Smooth muscle cell (in vitro differentiated cells): ENCODE results near the gene MLF2. TPM values are rescaled to one million over a fixed set of nuclear protein-coding genes. Genes with fewer than 3 reads are reported as not detected.

ENCODE experiments used
- DNase-seq: peaks from one replicate; lab custom pipeline; 2025; ENCODE audit not compliant: unreplicated experiment; lab: John Stamatoyannopoulos, UW
- H2AFZ ChIP-seq: fragments of 200-600 bp; sonication (generic); 2 replicates; pipeline ENCODE4 v1.6.0; 2016; ENCODE audit warnings: antibody characterized with exemption, low read depth, mild to moderate bottlenecking
- H3F3A ChIP-seq: fragments of 200-600 bp; sonication (generic); 2 replicates; pipeline ENCODE4 v1.6.0; 2017; ENCODE audit warnings: antibody characterized with exemption, low read depth
- H3K27ac ChIP-seq: fragments of 200-600 bp; sonication (generic); 2 replicates; pipeline ENCODE4 v1.5.1; 2016; ENCODE audit warnings: low read depth, mild to moderate bottlenecking
- H3K27me3 ChIP-seq: fragments of 200-600 bp; sonication (generic); 2 replicates; pipeline ENCODE4 v1.6.1; 2016; ENCODE audit warnings: low read depth, mild to moderate bottlenecking
- H3K36me3 ChIP-seq: fragments of 200-600 bp; sonication (generic); 2 replicates; pipeline ENCODE4 v1.5.1; 2016; ENCODE audit warnings: low read depth
- H3K4me1 ChIP-seq: fragments of 200-600 bp; sonication (generic); 2 replicates; pipeline ENCODE4 v1.5.1; 2016; ENCODE audit warnings: low read depth
- H3K4me2 ChIP-seq: fragments of 200-600 bp; sonication (generic); 2 replicates; pipeline ENCODE4 v1.6.0; 2016; ENCODE audit warnings: mild to moderate bottlenecking
- H3K4me3 ChIP-seq: fragments of 200-600 bp; sonication (generic); 2 replicates; pipeline ENCODE4 v1.5.1; 2016; ENCODE audit warnings: mild to moderate bottlenecking
- H3K79me2 ChIP-seq: fragments of 200-600 bp; sonication (generic); 2 replicates; pipeline ENCODE4 v1.6.0; 2016; ENCODE audit warnings: low read depth, mild to moderate bottlenecking
- H3K9ac ChIP-seq: fragments of 200-600 bp; sonication (generic); 2 replicates; pipeline ENCODE4 v1.6.0; 2016; ENCODE audit warnings: low read depth
- H3K9me3 ChIP-seq: fragments of 200-600 bp; sonication (generic); replicated peaks from 2 replicates; pipeline ENCODE4 v1.5.1; 2016; ENCODE audit warnings: low read depth
- H4K20me1 ChIP-seq: fragments of 200-600 bp; sonication (generic); 2 replicates; pipeline ENCODE4 v1.6.0; 2016; ENCODE audit warnings: low read depth
- CTCF ChIP-seq: fragments of 200-600 bp; sonication (generic); IDR thresholded peaks from 2 replicates; pipeline ENCODE4 v1.5.1; 2017; ENCODE audit warnings: borderline replicate concordance, mild to moderate bottlenecking, antibody characterized with exemption; ENCODE audit not compliant: insufficient read depth, poor library complexity, severe bottlenecking
- WGBS: methylation state at CpG from one replicate; pipeline ENCODE4 v1.1.7; 2016; ENCODE audit warnings: low lambda C conversion rate; 5-methylcytosine and 5-hydroxymethylcytosine counted together
- polyA plus RNA-seq: library from polyadenylated mRNA; unstranded; fragments of >200 nt; fragmentation: Nextera tagmentation; extraction: Ambion mirVana; gene quantifications from 2 replicates; pipeline ENCODE4 v1.2.1, GENCODE V29; 2016
- total RNA-seq: library from RNA; depleted of rRNA; stranded (reverse); fragments of >200 nt; gene quantifications from 2 replicates; pipeline ENCODE4 v1.2.3, GENCODE V29; 2014

The MLF2 gene
- total and polyA plus RNA-seq, 2 experiments from 2014 or later: 185 to 381 TPM

GRCh38 chr12:6753772-6754356 is 923 bp upstream of the MLF2 start:
- no peak for DNase-seq
- Histone ChIP-seq H3K27ac (no peak overlapping the region), H3K4me1 (peaks cover 12% of the 10 kb centered on the region), H3K4me2 (peak overlapping the region; percentile 67), H3K79me2 (peaks cover 26% of the 10 kb centered on the region), H3K36me3 (peaks cover 5% of the 10 kb centered on the region), H4K20me1 (peaks cover 27% of the 10 kb centered on the region), H2AFZ (no peak overlapping the region), H3K27me3 (no peaks in the 10 kb centered on the region), H3K9me3 (no peaks in the 10 kb centered on the region), H3K9ac (no peak overlapping the region), H3K4me3 (no peak overlapping the region), H3F3A (peaks cover 4% of the 10 kb centered on the region)
- 2% methylated on average over 7 of the region's 7 CpGs for WGBS
- no peak for TF ChIP-seq CTCF

- Histone ChIP-seq H3K36me3 (peaks cover 9% of the 10 kb centered on the region), H3K4me1 (peaks cover 6% of the 10 kb centered on the region), H3K79me2 (peaks cover 26% of the 10 kb centered on the region), H3K27me3 (no peaks in the 10 kb centered on the region), H3K9me3 (no peaks in the 10 kb centered on the region), H2AFZ (no peak overlapping the region), H4K20me1 (peaks cover 30% of the 10 kb centered on the region), H3K4me2 (peak overlapping the region; percentile 91), H3K27ac (peak overlapping the region; percentile 98), H3F3A (peaks cover 4% of the 10 kb centered on the region), H3K4me3 (peak overlapping the region; percentile 88), H3K9ac (peak overlapping the region; percentile 99)
- TF ChIP-seq CTCF: peak; percentile 29
- DNase-seq: no peak
- 7% methylated on average over 18 of the region's 24 CpGs for WGBS
These were observed 597 bp downstream of the MLF2 start for GRCh38 chr12:6752167-6752920.

DNA sequence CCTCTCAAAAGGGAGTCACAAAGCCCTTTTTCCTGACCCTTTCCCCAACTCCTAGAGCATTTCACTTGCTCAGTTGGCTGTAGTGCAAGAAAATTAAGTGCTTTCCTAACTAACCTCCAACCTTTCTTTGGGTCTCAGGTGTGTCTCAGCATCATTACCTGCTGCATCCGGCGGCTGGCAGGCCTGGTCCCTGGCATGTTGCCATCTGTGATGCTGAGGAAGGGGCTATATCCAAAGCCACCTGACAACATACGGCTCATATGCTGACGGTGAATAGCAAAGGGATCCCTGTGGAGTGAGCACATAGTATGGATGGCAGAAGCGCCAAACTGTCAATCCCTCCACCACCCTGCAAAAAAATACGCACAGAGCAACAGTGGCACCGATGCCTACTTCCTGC is 1.2 kb downstream of the MLF2 start:
- Histone ChIP-seq H3F3A (peaks cover 4% of the 10 kb centered on the region), H3K79me2 (peaks cover 26% of the 10 kb centered on the region), H3K9ac (peak overlapping the region; percentile 99), H2AFZ (no peak overlapping the region), H3K4me2 (peak overlapping the region; percentile 91), H3K27me3 (no peaks in the 10 kb centered on the region), H4K20me1 (peaks cover 30% of the 10 kb centered on the region), H3K36me3 (peaks cover 9% of the 10 kb centered on the region), H3K4me3 (peak overlapping the region; percentile 88), H3K4me1 (peaks cover 6% of the 10 kb centered on the region), H3K27ac (no peak overlapping the region), H3K9me3 (no peaks in the 10 kb centered on the region)
- no peak for TF ChIP-seq CTCF
- DNase-seq: no peak
- 95% methylated on average over 7 of the region's 7 CpGs for WGBS
